ENCODE measurements around the gene CPM. TPM values are rescaled to one million over a fixed set of nuclear protein-coding genes. Genes with fewer than 3 reads are reported as not detected.

CPM gene
- total and polyA plus RNA-seq, 7 experiments from 2014 or later, result 0.06 to 5.9 (median 1.8) TPM

DNA sequence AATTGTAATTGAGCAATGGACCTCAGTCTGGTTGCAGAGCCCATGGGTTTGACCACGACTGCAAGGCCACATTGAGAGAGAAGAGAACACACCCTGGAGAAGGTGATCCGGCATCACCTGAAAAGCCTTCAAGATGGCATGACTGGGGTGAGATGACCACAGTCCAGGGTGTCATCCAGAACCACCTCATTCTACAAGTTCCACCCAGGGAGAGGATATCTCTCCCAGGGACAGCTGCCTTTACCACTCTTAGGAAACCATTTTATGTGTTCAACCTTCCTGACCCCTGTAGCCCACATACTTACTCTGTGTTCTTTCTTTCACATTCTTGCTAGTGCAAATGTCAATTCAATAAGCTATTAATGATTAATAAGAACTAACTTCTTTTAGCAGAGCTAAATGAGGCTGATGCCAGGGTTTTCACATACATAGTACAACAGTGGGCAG, 43.4 kb upstream of the CPM start:
- no peak overlapping the region for H3K4me3 Mint-ChIP-seq
- peaks cover 0 to 6% (median 0%) of the 10 kb centered on the region in 7 donors for H3K4me1 Mint-ChIP-seq
- H3K4me3 ChIP-seq (ENCODE audit: low read length), result no peak overlapping the region
- H3K9me3 ChIP-seq (ENCODE audit: control insufficient read depth in 2 of 3, low read length in 3 of 3), result no peaks in the 10 kb centered on the region
- H3K4me1 ChIP-seq (ENCODE audit: control insufficient read depth in 2 of 2, insufficient read depth in 2 of 2, low read length in 2 of 2), result no peaks in the 10 kb centered on the region
- H3K36me3 Mint-ChIP-seq, result peaks cover 0 to 4% (median 3%) of the 10 kb centered on the region in 5 donors
- no peak for DNase-seq
- H3K27ac ChIP-seq (ENCODE audit: low read depth, low read length), result no peak overlapping the region
- ChIA-PET POLR2A (no interaction called here), CTCF (no interaction called here)
- no peaks in the 10 kb centered on the region for H3K27me3 ChIP-seq (ENCODE audit: control insufficient read depth in 2 of 2, insufficient read depth in 2 of 2, low read length in 2 of 2)
- peaks cover 0 to 8% (median 0%) of the 10 kb centered on the region in 5 donors for H3K27me3 Mint-ChIP-seq
- peaks cover 0 to 7% (median 0%) of the 10 kb centered on the region in 11 donors for H3K9me3 Mint-ChIP-seq
- no peak overlapping the region for H3K27ac Mint-ChIP-seq
- no peak for ATAC-seq
- intact Hi-C loops (cut with micrococcal nuclease), result no loop called here
- H3K36me3 ChIP-seq (ENCODE audit: control insufficient read depth in 2 of 3, insufficient read depth in 3 of 3, low read length in 3 of 3), result no peaks in the 10 kb centered on the region

DNA sequence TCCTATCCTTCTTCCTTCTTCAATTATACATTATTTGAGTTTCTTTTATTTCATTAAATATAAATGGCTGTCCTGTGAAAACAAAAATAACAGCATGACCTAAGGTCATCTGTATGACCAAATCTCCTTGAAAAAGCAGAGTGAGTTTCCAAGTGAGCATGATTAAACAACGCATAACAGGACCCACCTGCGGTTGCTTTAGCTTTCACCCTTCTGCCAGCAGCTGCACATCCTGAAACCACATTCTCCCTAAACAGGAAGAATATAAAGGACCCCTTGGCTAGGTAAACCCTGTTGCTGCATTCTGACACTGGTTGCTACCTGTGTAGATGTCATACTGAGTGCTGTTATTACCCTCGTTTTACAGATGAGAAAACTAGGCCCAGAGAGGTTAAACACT, 42.8 kb upstream of the CPM start:
- intact Hi-C loops (cut with micrococcal nuclease), result no loop called here

DNA sequence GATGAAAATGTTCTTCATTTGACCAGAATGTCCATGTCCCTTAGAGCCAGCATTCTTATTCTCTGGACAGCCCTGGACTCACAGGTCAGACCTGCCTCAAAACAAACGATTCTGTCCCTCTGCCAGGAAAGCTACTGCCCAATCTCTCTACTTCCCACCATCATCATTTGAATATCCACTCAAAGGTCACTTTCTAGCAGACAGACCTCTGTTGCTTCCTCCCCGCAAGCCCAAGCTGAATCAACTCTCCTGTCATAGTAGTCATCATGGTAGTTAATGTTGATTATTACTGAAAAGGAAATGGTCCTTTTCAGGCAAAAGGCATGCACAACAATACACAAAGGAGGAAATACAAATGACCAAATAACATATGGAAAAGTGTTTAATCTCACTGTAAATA, 39.6 kb upstream of the CPM start:
- H3K36me3 ChIP-seq (ENCODE audit: control insufficient read depth in 2 of 3, insufficient read depth in 3 of 3, low read length in 3 of 3), result no peaks in the 10 kb centered on the region
- ChIA-PET POLR2A (no interaction called here), CTCF (no interaction called here)
- Mint-ChIP-seq H3K27me3 (no peaks in the 10 kb centered on the region), H3K4me1 (peaks cover 0 to 2% (median 0%) of the 10 kb centered on the region in 7 donors), H3K4me3 (no peak overlapping the region), H3K27ac (no peak overlapping the region), H3K36me3 (no peaks in the 10 kb centered on the region), H3K9me3 (no peaks in the 10 kb centered on the region)
- DNase-seq (no peak), ATAC-seq (no peak)
- H3K27me3 ChIP-seq (ENCODE audit: control insufficient read depth in 2 of 2, insufficient read depth in 2 of 2, low read length in 2 of 2), result no peaks in the 10 kb centered on the region
- intact Hi-C loops (cut with micrococcal nuclease), result no loop called here
- no peak overlapping the region for H3K27ac ChIP-seq (ENCODE audit: low read depth, low read length)
- no peaks in the 10 kb centered on the region for H3K4me1 ChIP-seq (ENCODE audit: control insufficient read depth in 2 of 2, insufficient read depth in 2 of 2, low read length in 2 of 2)
- H3K9me3 ChIP-seq (ENCODE audit: control insufficient read depth in 2 of 3, low read length in 3 of 3), result no peaks in the 10 kb centered on the region
- no peak overlapping the region for H3K4me3 ChIP-seq (ENCODE audit: low read length)

More for the DNA sequence above, 42.8 kb upstream of the CPM start:
- Mint-ChIP-seq H3K9me3 (peaks cover 0 to 4% (median 0%) of the 10 kb centered on the region in 11 donors), H3K27me3 (peaks cover 0 to 2% (median 0%) of the 10 kb centered on the region in 5 donors), H3K4me1 (peaks cover 0 to 6% (median 0%) of the 10 kb centered on the region in 7 donors), H3K36me3 (peaks cover 0 to 3% (median 0%) of the 10 kb centered on the region in 5 donors), H3K27ac (no peak overlapping the region), H3K4me3 (no peak overlapping the region)
- Histone ChIP-seq H3K9me3 (ENCODE audit: control insufficient read depth in 2 of 3, low read length in 3 of 3) (no peaks in the 10 kb centered on the region), H3K4me1 (ENCODE audit: control insufficient read depth in 2 of 2, insufficient read depth in 2 of 2, low read length in 2 of 2) (no peaks in the 10 kb centered on the region), H3K27ac (ENCODE audit: low read depth, low read length) (no peak overlapping the region), H3K27me3 (ENCODE audit: control insufficient read depth in 2 of 2, insufficient read depth in 2 of 2, low read length in 2 of 2) (no peaks in the 10 kb centered on the region), H3K4me3 (ENCODE audit: low read length) (no peak overlapping the region), H3K36me3 (ENCODE audit: control insufficient read depth in 2 of 3, insufficient read depth in 3 of 3, low read length in 3 of 3) (no peaks in the 10 kb centered on the region)
- POLR2A ChIA-PET, result no interaction called here
- DNase-seq (no peak), ATAC-seq (no peak)
- CTCF ChIA-PET, result no interaction called here

DNA sequence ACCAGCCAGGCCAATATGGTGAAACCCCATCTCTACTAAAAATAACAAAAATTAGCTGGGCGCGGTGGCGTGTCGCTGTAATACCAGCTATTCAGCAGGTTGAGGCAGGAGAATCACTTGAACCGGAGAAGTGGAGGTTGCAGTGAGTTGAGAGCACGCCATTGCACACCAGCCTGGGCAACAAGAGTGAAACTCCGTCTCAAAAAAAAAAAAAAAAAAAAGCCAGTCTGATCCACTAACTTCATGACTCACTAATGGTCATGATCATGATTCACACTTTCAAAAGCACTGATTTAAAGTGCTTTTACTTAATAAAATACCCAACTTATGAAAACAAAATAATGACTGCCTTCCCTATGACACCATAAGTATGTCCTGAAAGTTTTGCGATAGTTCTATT, 38.4 kb upstream of the CPM start:
- Histone ChIP-seq H3K9me3 (ENCODE audit: control insufficient read depth in 2 of 3, low read length in 3 of 3) (no peaks in the 10 kb centered on the region), H3K36me3 (ENCODE audit: control insufficient read depth in 2 of 3, insufficient read depth in 3 of 3, low read length in 3 of 3) (no peaks in the 10 kb centered on the region), H3K4me1 (ENCODE audit: control insufficient read depth in 2 of 2, insufficient read depth in 2 of 2, low read length in 2 of 2) (no peaks in the 10 kb centered on the region), H3K4me3 (ENCODE audit: low read length) (no peak overlapping the region), H3K27ac (ENCODE audit: low read depth, low read length) (no peak overlapping the region), H3K27me3 (ENCODE audit: control insufficient read depth in 2 of 2, insufficient read depth in 2 of 2, low read length in 2 of 2) (no peaks in the 10 kb centered on the region)
- Mint-ChIP-seq H3K27ac (no peak overlapping the region), H3K4me3 (no peak overlapping the region), H3K4me1 (peaks cover 0 to 2% (median 0%) of the 10 kb centered on the region in 7 donors), H3K36me3 (no peaks in the 10 kb centered on the region), H3K27me3 (no peaks in the 10 kb centered on the region), H3K9me3 (no peaks in the 10 kb centered on the region)
- intact Hi-C loops (cut with micrococcal nuclease), result no loop called here
- ChIA-PET CTCF (interaction anchor here (0.6 kb wide), 1 partner anchor 178 kb away, joined by 6 read pairs; no protein-coding TSS in a partner anchor), POLR2A (interaction anchor here (0.6 kb wide), 1 partner anchor 14 kb away, joined by 3 read pairs; no protein-coding TSS in a partner anchor)
- no peak for ATAC-seq
- DNase-seq, result no peak

DNA sequence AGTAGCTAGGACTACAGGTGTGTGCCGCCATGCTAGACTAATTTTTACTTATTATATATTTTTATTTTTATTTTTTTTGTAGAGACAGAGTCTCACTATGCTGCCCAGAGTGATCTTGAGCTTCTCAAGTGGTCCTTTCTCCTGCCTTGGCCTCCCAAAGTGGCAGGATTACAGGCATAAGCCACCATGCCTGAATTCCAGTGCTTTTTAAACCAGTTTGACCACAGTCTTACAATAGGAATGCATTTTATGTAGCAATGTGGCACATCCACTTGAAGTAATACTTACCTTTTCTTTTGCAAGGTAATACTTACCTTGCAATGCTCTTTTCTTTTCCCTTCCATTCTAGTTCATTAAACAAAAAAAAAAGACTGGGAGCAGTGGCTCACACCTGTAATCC, 38.0 kb upstream of the CPM start:
- H3K27ac ChIP-seq (ENCODE audit: low read depth, low read length), result no peak overlapping the region
- Mint-ChIP-seq H3K4me1 (peaks cover 0 to 2% (median 0%) of the 10 kb centered on the region in 7 donors), H3K27me3 (no peaks in the 10 kb centered on the region), H3K27ac (no peak overlapping the region), H3K36me3 (no peaks in the 10 kb centered on the region), H3K4me3 (no peak overlapping the region), H3K9me3 (no peaks in the 10 kb centered on the region)
- DNase-seq (no peak), ATAC-seq (no peak)
- H3K4me3 ChIP-seq (ENCODE audit: low read length), result no peak overlapping the region
- no peaks in the 10 kb centered on the region for H3K27me3 ChIP-seq (ENCODE audit: control insufficient read depth in 2 of 2, insufficient read depth in 2 of 2, low read length in 2 of 2)
- ChIA-PET CTCF (interaction anchor here (0.6 kb wide), 1 partner anchor 179 kb away, joined by 6 read pairs; no protein-coding TSS in a partner anchor), POLR2A (no interaction called here)
- no peaks in the 10 kb centered on the region for H3K36me3 ChIP-seq (ENCODE audit: control insufficient read depth in 2 of 3, insufficient read depth in 3 of 3, low read length in 3 of 3)
- intact Hi-C loops (cut with micrococcal nuclease), result no loop called here
- H3K9me3 ChIP-seq (ENCODE audit: control insufficient read depth in 2 of 3, low read length in 3 of 3), result no peaks in the 10 kb centered on the region
- no peaks in the 10 kb centered on the region for H3K4me1 ChIP-seq (ENCODE audit: control insufficient read depth in 2 of 2, insufficient read depth in 2 of 2, low read length in 2 of 2)

DNA sequence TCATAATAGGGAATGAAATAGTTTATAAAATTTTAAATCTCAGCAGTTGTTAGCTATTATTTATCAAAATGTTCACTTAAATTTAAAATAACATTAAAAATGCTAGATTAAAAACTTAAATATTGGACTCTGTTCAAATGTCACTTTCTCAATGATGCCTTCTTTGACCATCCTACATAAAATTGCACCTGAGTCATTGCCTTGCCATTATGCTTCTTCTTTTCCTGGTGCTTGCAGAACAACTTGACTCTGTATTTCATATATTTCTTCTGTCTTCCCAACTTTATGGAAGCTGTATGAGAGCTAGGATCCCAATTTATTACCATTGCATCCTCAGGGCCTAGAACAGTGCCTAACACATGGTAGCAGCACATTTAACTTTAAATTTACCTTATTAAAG, 37.3 kb upstream of the CPM start:
- CTCF ChIA-PET, result interaction anchor here (0.8 kb wide), 1 partner anchor 99 kb away, joined by 3 read pairs; no protein-coding TSS in a partner anchor
- Mint-ChIP-seq H3K36me3 (peaks cover 0 to under 1% (median 0%) of the 10 kb centered on the region in 5 donors), H3K9me3 (peaks cover 0 to 2% (median 0%) of the 10 kb centered on the region in 11 donors), H3K4me1 (peaks cover 0 to 2% (median 0%) of the 10 kb centered on the region in 7 donors), H3K4me3 (no peak overlapping the region), H3K27me3 (no peaks in the 10 kb centered on the region), H3K27ac (no peak overlapping the region)
- Histone ChIP-seq H3K27me3 (ENCODE audit: control insufficient read depth in 2 of 2, insufficient read depth in 2 of 2, low read length in 2 of 2) (no peaks in the 10 kb centered on the region), H3K36me3 (ENCODE audit: control insufficient read depth in 2 of 3, insufficient read depth in 3 of 3, low read length in 3 of 3) (no peaks in the 10 kb centered on the region), H3K4me1 (ENCODE audit: control insufficient read depth in 2 of 2, insufficient read depth in 2 of 2, low read length in 2 of 2) (no peaks in the 10 kb centered on the region), H3K27ac (ENCODE audit: low read depth, low read length) (no peak overlapping the region), H3K9me3 (ENCODE audit: control insufficient read depth in 2 of 3, low read length in 3 of 3) (no peaks in the 10 kb centered on the region), H3K4me3 (ENCODE audit: low read length) (no peak overlapping the region)
- no peak for DNase-seq
- ATAC-seq, result no peak
- intact Hi-C loops (cut with micrococcal nuclease), result no loop called here
- POLR2A ChIA-PET, result no interaction called here

DNA sequence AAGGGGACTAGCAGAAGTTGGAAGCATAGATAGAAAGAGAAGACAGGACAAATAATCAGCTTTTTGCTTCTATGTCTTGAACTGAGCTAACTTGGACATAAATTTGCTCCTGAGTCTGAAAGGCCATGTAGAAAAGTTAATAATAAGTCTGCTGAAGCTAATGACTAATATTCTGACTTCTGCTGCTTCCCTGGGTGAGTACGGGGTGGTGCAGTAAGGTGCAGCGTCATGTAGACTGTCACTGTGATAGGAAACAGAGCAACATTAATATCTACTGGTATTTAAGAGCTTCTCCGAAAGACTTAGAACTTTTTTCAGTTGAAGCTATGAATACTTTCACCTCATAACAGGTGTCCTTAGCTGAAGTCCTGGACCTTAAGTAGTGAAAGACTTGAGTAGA, 34.1 kb upstream of the CPM start:
- Histone ChIP-seq H3K36me3 (ENCODE audit: control insufficient read depth in 2 of 3, insufficient read depth in 3 of 3, low read length in 3 of 3) (no peaks in the 10 kb centered on the region), H3K27ac (ENCODE audit: low read depth, low read length) (no peak overlapping the region), H3K9me3 (ENCODE audit: control insufficient read depth in 2 of 3, low read length in 3 of 3) (no peaks in the 10 kb centered on the region), H3K4me1 (ENCODE audit: control insufficient read depth in 2 of 2, insufficient read depth in 2 of 2, low read length in 2 of 2) (no peaks in the 10 kb centered on the region), H3K27me3 (ENCODE audit: control insufficient read depth in 2 of 2, insufficient read depth in 2 of 2, low read length in 2 of 2) (no peaks in the 10 kb centered on the region), H3K4me3 (ENCODE audit: low read length) (no peak overlapping the region)
- ATAC-seq (no peak), DNase-seq (no peak)
- H3K27me3 Mint-ChIP-seq, result no peaks in the 10 kb centered on the region
- intact Hi-C loops (cut with micrococcal nuclease), result no loop called here
- H3K27ac Mint-ChIP-seq, result no peak overlapping the region
- ChIA-PET POLR2A (no interaction called here), CTCF (no interaction called here)
- H3K9me3 Mint-ChIP-seq, result peaks cover 0 to 17% (median 0%) of the 10 kb centered on the region in 11 donors
- no peak overlapping the region for H3K4me3 Mint-ChIP-seq
- H3K4me1 Mint-ChIP-seq, result peaks cover 0 to 6% (median 0%) of the 10 kb centered on the region in 7 donors
- peaks cover 0 to 11% (median 0%) of the 10 kb centered on the region in 5 donors for H3K36me3 Mint-ChIP-seq
